H1 (cell line): Measurements from ENCODE around the gene PLA2G4E.

Experiments used
- CTCF ChIP-seq, 3 experiments: IDR thresholded peaks; 1 replicate in 2 of 3; 2 replicates in 1 of 3; pipeline versions ENCODE4 v1.5.1 to v1.6.1; 2011; ENCODE audit warnings: low read length in 3 of 3, mild to moderate bottlenecking in 3 of 3, inconsistent platforms in 2 of 3, low read depth in 1 of 3, moderate library complexity in 1 of 3; ENCODE audit not compliant: insufficient read depth in 1 of 3; ENCODE audit errors: control extremely low read depth in 1 of 3
- EP300 ChIP-seq, 2 experiments: IDR thresholded peaks; 1 replicate in 1 of 2; 2 replicates in 1 of 2; pipeline ENCODE4 v1.6.1; 2011 to 2012; ENCODE audit warnings: low read depth in 2 of 2, low read length in 2 of 2, mild to moderate bottlenecking in 2 of 2, borderline replicate concordance in 1 of 2, inconsistent platforms in 1 of 2, moderate library complexity in 1 of 2
- GABPA ChIP-seq: IDR thresholded peaks from 2 replicates; pipeline ENCODE4 v1.6.1; 2011; ENCODE audit warnings: mild to moderate bottlenecking, low read length, moderate library complexity, borderline replicate concordance; ENCODE audit not compliant: insufficient read depth
- POLR2A ChIP-seq, 2 experiments: IDR thresholded peaks; 1 replicate in 1 of 2; 2 replicates in 1 of 2; pipeline ENCODE4 v1.6.1; 2011; ENCODE audit warnings: low read depth in 2 of 2, low read length in 2 of 2, mild to moderate bottlenecking in 2 of 2; ENCODE audit errors: control extremely low read depth in 1 of 2
- TAF1 ChIP-seq: IDR thresholded peaks from 2 replicates; pipeline ENCODE4 v1.6.1; 2011; ENCODE audit warnings: mild to moderate bottlenecking, low read depth, low read length

- TF ChIP-seq GABPA = no peak
- TF ChIP-seq POLR2A (IDR thresholded peaks at IDR 0.05; ENCODE audit: control extremely low read depth in 1 of 2, low read depth in 2 of 2, low read length in 2 of 2) = no peak
- TF ChIP-seq TAF1 = no peak
- no peak for TF ChIP-seq EP300 (IDR thresholded peaks at IDR 0.05; ENCODE audit: borderline replicate concordance in 1 of 2, low read depth in 2 of 2, low read length in 2 of 2)
- TF ChIP-seq CTCF (IDR thresholded peaks at IDR 0.05; ENCODE audit: control extremely low read depth in 1 of 3, insufficient read depth in 1 of 3, low read depth in 1 of 3, low read length in 3 of 3) = no peak
These were observed 55.1 kb downstream of the PLA2G4E start for GRCh38 chr15:41965441-41966413.
